ENCODE measurements around the gene SLC38A3.
"Not testable (repeated sequence)": the region's sequence is repeated elsewhere in the genome, so short reads cannot be mapped to it uniquely, and the experiment has no call there.

Gene SLC38A3

GRCh38 chr3:50235716-50236483, 30.8 kb downstream of the SLC38A3 start, which contains the start of gene GNAI2:
Gene GNAI2 (plus strand): TSS chr3:50236204. CDS start chr3:50236336, 132 bp downstream.
- DNase-seq (ENCODE audit: low spot score): peak; percentile 99

GRCh38 chr3:50236484-50237132, 31.5 kb downstream of the SLC38A3 start:
- no peak for DNase-seq (ENCODE audit: low spot score)

- DNase-seq (ENCODE audit: low spot score): no peak
Measured at GRCh38 chr3:50237133-50237651, 32.1 kb downstream of the SLC38A3 start.

GRCh38 chr3:50237754-50238548, 32.9 kb downstream of the SLC38A3 start:
- no peak for DNase-seq (ENCODE audit: low spot score)

- no peak for DNase-seq (ENCODE audit: low spot score)
Measured at GRCh38 chr3:50238549-50239026, 33.5 kb downstream of the SLC38A3 start.

- DNase-seq (ENCODE audit: low spot score): no peak
Measured at GRCh38 chr3:50239649-50240048, 34.6 kb downstream of the SLC38A3 start.

- DNase-seq (ENCODE audit: low spot score): no peak
Measured at GRCh38 chr3:50241163-50241562, 36.1 kb downstream of the SLC38A3 start.

- DNase-seq (ENCODE audit: low spot score): no peak
Measured at GRCh38 chr3:50241713-50242380, 36.8 kb downstream of the SLC38A3 start.

GRCh38 chr3:50242381-50242770, 37.3 kb downstream of the SLC38A3 start:
- DNase-seq (ENCODE audit: low spot score): no peak

GRCh38 chr3:50242851-50243542, 37.9 kb downstream of the SLC38A3 start:
- DNase-seq (ENCODE audit: low spot score): no peak

- DNase-seq (ENCODE audit: low spot score): no peak
Measured at GRCh38 chr3:50243543-50243895, 38.4 kb downstream of the SLC38A3 start.

GRCh38 chr3:50244813-50245212, 39.7 kb downstream of the SLC38A3 start:
- not testable (repeated sequence) for DNase-seq (ENCODE audit: low spot score)

GRCh38 chr3:50245251-50245745, 40.2 kb downstream of the SLC38A3 start:
- no peak for DNase-seq (ENCODE audit: low spot score)

GRCh38 chr3:50245831-50246516, 40.9 kb downstream of the SLC38A3 start:
- DNase-seq (ENCODE audit: low spot score): peak; percentile 88

GRCh38 chr3:50246517-50246954, 41.5 kb downstream of the SLC38A3 start:
- DNase-seq (ENCODE audit: low spot score): no peak

GRCh38 chr3:50248387-50248786, 43.3 kb downstream of the SLC38A3 start:
- DNase-seq (ENCODE audit: low spot score): no peak

- DNase-seq (ENCODE audit: low spot score): no peak
Measured at GRCh38 chr3:50249457-50249856, 44.4 kb downstream of the SLC38A3 start.

GRCh38 chr3:50250514-50250913, 45.4 kb downstream of the SLC38A3 start:
- no peak for DNase-seq (ENCODE audit: low spot score)

GRCh38 chr3:50251220-50251619, 46.1 kb downstream of the SLC38A3 start:
- DNase-seq (ENCODE audit: low spot score): no peak

- DNase-seq (ENCODE audit: low spot score): no peak
Measured at GRCh38 chr3:50254577-50255250, 49.6 kb downstream of the SLC38A3 start.
